Measurements from ENCODE around the gene KCNT1. TPM values are rescaled to one million over a fixed set of nuclear protein-coding genes. Genes with fewer than 3 reads are reported as not detected.

The KCNT1 gene
- total RNA-seq, 1 donor from 2014 or later = not detected

- no peak for ATAC-seq
These were observed 46.7 kb downstream of the KCNT1 start for GRCh38 chr9:135748676-135749075.

GRCh38 chr9:135749171-135750045, 47.4 kb downstream of the KCNT1 start:
- no peak for ATAC-seq

- no peak for ATAC-seq
These were observed 48.8 kb downstream of the KCNT1 start for GRCh38 chr9:135750786-135751185.

- no peak for ATAC-seq
These were observed 49.5 kb downstream of the KCNT1 start for GRCh38 chr9:135751501-135751900.

- no peak for ATAC-seq
These were observed 50.6 kb downstream of the KCNT1 start for GRCh38 chr9:135752281-135753204.

- no peak for ATAC-seq
These were observed 51.6 kb downstream of the KCNT1 start for GRCh38 chr9:135753391-135754105.

- no peak for ATAC-seq
These were observed 54.6 kb downstream of the KCNT1 start for GRCh38 chr9:135756576-135756975.

- no peak for ATAC-seq
These were observed 55.4 kb downstream of the KCNT1 start for GRCh38 chr9:135757356-135757755.

- ATAC-seq = no peak
These were observed 56.1 kb downstream of the KCNT1 start for GRCh38 chr9:135758056-135758455.

- no peak for ATAC-seq
These were observed 56.9 kb downstream of the KCNT1 start for GRCh38 chr9:135758870-135759269.

GRCh38 chr9:135759676-135760300, 57.8 kb downstream of the KCNT1 start:
- no peak for ATAC-seq

- ATAC-seq = no peak
These were observed 58.5 kb downstream of the KCNT1 start for GRCh38 chr9:135760465-135760864.

- no peak for ATAC-seq
These were observed 59.3 kb downstream of the KCNT1 start for GRCh38 chr9:135761150-135761844.

- no peak for ATAC-seq
These were observed 59.8 kb downstream of the KCNT1 start for GRCh38 chr9:135761845-135762168.

- ATAC-seq = no peak
These were observed 60.9 kb downstream of the KCNT1 start for GRCh38 chr9:135762921-135763320.

- no peak for ATAC-seq
These were observed 61.9 kb downstream of the KCNT1 start for GRCh38 chr9:135763716-135764446.

- ATAC-seq = no peak
These were observed 62.7 kb downstream of the KCNT1 start for GRCh38 chr9:135764731-135765130.

GRCh38 chr9:135765416-135765815, 63.4 kb downstream of the KCNT1 start:
- ATAC-seq = no peak

- no peak for ATAC-seq
These were observed 64.3 kb downstream of the KCNT1 start for GRCh38 chr9:135766251-135766650.

GRCh38 chr9:135766707-135767106, 64.7 kb downstream of the KCNT1 start:
- no peak for ATAC-seq
